SK-N-MC (cell line): ENCODE results near the gene P2RY8.

ENCODE experiments used
- DNase-seq: peaks from one replicate; pipeline ENCODE4 v3.0.0-alpha.2; 2011; ENCODE audit warnings: low read depth, low spot score
- H3K27ac ChIP-seq: fragments of 200-600 bp; sonication (generic); 2 replicates; pipeline ENCODE4 v1.5.1; 2016; ENCODE audit warnings: mixed run types
- H3K36me3 ChIP-seq: fragments of 200-600 bp; sonication (generic); 2 replicates; pipeline ENCODE4 v1.6.1; 2017; ENCODE audit warnings: antibody characterized with exemption, low read length, mixed read lengths; ENCODE audit not compliant: insufficient read depth
- H3K4me3 ChIP-seq: fragments of 200-600 bp; sonication (generic); 2 replicates; pipeline ENCODE4 v1.5.1; 2016
- H3K9ac ChIP-seq: fragments of 200-600 bp; sonication (generic); 2 replicates; pipeline ENCODE4 v1.8.0; 2017; ENCODE audit warnings: mixed run types, mixed read lengths; ENCODE audit not compliant: insufficient read length
- H3K9me3 ChIP-seq: fragments of 200-600 bp; sonication (generic); 2 replicates; pipeline ENCODE4 v1.6.1; 2017; ENCODE audit warnings: low read depth, mild to moderate bottlenecking, antibody characterized with exemption, low read length, moderate library complexity, mixed read lengths
- EZH2 ChIP-seq: fragments of 200-600 bp; sonication (generic); IDR thresholded peaks from one replicate; pipeline ENCODE4 v1.6.1; 2017; ENCODE audit warnings: antibody characterized with exemption
- FOXP2 ChIP-seq: optimal IDR thresholded peaks from 2 replicates; pipeline ENCODE3; 2011; ENCODE audit warnings: mild to moderate bottlenecking, moderate library complexity; ENCODE audit not compliant: insufficient read depth; ENCODE audit errors: extremely low read length, control extremely low read depth
- POLR2AphosphoS5 ChIP-seq: IDR thresholded peaks from 2 replicates; pipeline ENCODE4 v1.6.1; 2012; ENCODE audit warnings: mild to moderate bottlenecking, low read depth, low read length, borderline replicate concordance

The P2RY8 gene

GRCh38 chrX:1465286-1466231, 71.4 kb downstream of the P2RY8 start:
- no peaks in the 10 kb centered on the region for H3K36me3 ChIP-seq
- TF ChIP-seq FOXP2: no peak
- no peak for TF ChIP-seq POLR2AphosphoS5
- TF ChIP-seq EZH2: no peak
- no peak overlapping the region for H3K4me3 ChIP-seq
- no peaks in the 10 kb centered on the region for H3K9me3 ChIP-seq
- no peak overlapping the region for H3K27ac ChIP-seq
- no peak for DNase-seq
- no peak overlapping the region for H3K9ac ChIP-seq

GRCh38 chrX:1464971-1465285, 72.1 kb downstream of the P2RY8 start:
- H3K36me3 ChIP-seq: no peaks in the 10 kb centered on the region
- no peaks in the 10 kb centered on the region for H3K9me3 ChIP-seq
- H3K4me3 ChIP-seq: no peak overlapping the region
- DNase-seq: no peak
- H3K27ac ChIP-seq: no peak overlapping the region
- no peak overlapping the region for H3K9ac ChIP-seq
- TF ChIP-seq EZH2 (no peak), FOXP2 (no peak), POLR2AphosphoS5 (no peak)

GRCh38 chrX:1464041-1464970, 72.7 kb downstream of the P2RY8 start:
- no peak for TF ChIP-seq EZH2
- no peak for TF ChIP-seq FOXP2
- no peak for TF ChIP-seq POLR2AphosphoS5
- Histone ChIP-seq H3K9me3 (no peaks in the 10 kb centered on the region), H3K27ac (no peak overlapping the region), H3K36me3 (no peaks in the 10 kb centered on the region), H3K4me3 (no peak overlapping the region), H3K9ac (no peak overlapping the region)
- no peak for DNase-seq

GRCh38 chrX:1463581-1463980, 73.4 kb downstream of the P2RY8 start:
- Histone ChIP-seq H3K36me3 (no peaks in the 10 kb centered on the region), H3K9ac (no peak overlapping the region), H3K4me3 (no peak overlapping the region), H3K9me3 (no peaks in the 10 kb centered on the region), H3K27ac (no peak overlapping the region)
- DNase-seq: no peak
- TF ChIP-seq EZH2: no peak
- no peak for TF ChIP-seq FOXP2
- no peak for TF ChIP-seq POLR2AphosphoS5

GRCh38 chrX:1462596-1463251, 74.3 kb downstream of the P2RY8 start:
- Histone ChIP-seq H3K9ac (no peak overlapping the region), H3K9me3 (no peaks in the 10 kb centered on the region), H3K4me3 (no peak overlapping the region), H3K27ac (no peak overlapping the region), H3K36me3 (no peaks in the 10 kb centered on the region)
- no peak for DNase-seq
- TF ChIP-seq EZH2 (no peak), POLR2AphosphoS5 (no peak), FOXP2 (no peak)

GRCh38 chrX:1462110-1462509, 74.9 kb downstream of the P2RY8 start:
- TF ChIP-seq FOXP2: no peak
- no peak for TF ChIP-seq EZH2
- TF ChIP-seq POLR2AphosphoS5: no peak
- no peak overlapping the region for H3K27ac ChIP-seq

GRCh38 chrX:1455948-1456280, 81.1 kb downstream of the P2RY8 start:
- Histone ChIP-seq H3K9me3 (no peaks in the 10 kb centered on the region), H3K27ac (no peak overlapping the region), H3K9ac (no peak overlapping the region), H3K4me3 (no peak overlapping the region), H3K36me3 (no peaks in the 10 kb centered on the region)
- TF ChIP-seq EZH2 (no peak), FOXP2 (no peak), POLR2AphosphoS5 (no peak)
- no peak for DNase-seq

More at GRCh38 chrX:1462110-1462509, 74.9 kb downstream of the P2RY8 start:
- Histone ChIP-seq H3K9me3 (no peaks in the 10 kb centered on the region), H3K9ac (no peak overlapping the region), H3K36me3 (no peaks in the 10 kb centered on the region), H3K4me3 (no peak overlapping the region)
- DNase-seq: no peak
